HepG2 (cell line): ENCODE data around the gene ROS1.

Experiments
- EP300 ChIP-seq, 3 experiments: sonication (generic) in 1 of 3; formaldehyde crosslinking in 1 of 3; IDR thresholded peaks; 2 replicates each; pipeline versions ENCODE4 v1.5.1 to v1.6.1; 2011 to 2020; ENCODE audit warnings: low read depth in 2 of 3, low read length in 2 of 3, borderline replicate concordance in 1 of 3, improper control_type of control experiment in 1 of 3, mild to moderate bottlenecking in 1 of 3, missing genetic modification reagents in 1 of 3, moderate library complexity in 1 of 3
- ESRRA ChIP-seq: sonication (generic); formaldehyde crosslinking; IDR thresholded peaks from 2 replicates; pipeline ENCODE4 v1.5.1; 2020; ENCODE audit warnings: mild to moderate bottlenecking, low read depth, missing genetic modification reagents
- SIN3B ChIP-seq: fragments of 150-350 bp; IDR thresholded peaks from 2 replicates; pipeline ENCODE4 v1.6.1; 2014; ENCODE audit warnings: low read length
- SMARCE1 ChIP-seq: fragments of 450-650 bp; IDR thresholded peaks from 2 replicates; pipeline ENCODE4 v1.6.1; 2017; ENCODE audit warnings: borderline replicate concordance
- ZNF44 ChIP-seq: sonication (generic); formaldehyde crosslinking; IDR thresholded peaks from 2 replicates; pipeline ENCODE4 v1.5.1; 2020; ENCODE audit warnings: mild to moderate bottlenecking, missing genetic modification reagents
- TF ChIP-seq, protein P1 (sequence below): sonication (generic); formaldehyde crosslinking; IDR thresholded peaks from 2 replicates; pipeline ENCODE4 v1.5.0; 2020; ENCODE audit warnings: missing genetic modification reagents, mild to moderate bottlenecking, borderline replicate concordance
- TF ChIP-seq, protein P2 (sequence below): sonication (generic); formaldehyde crosslinking; IDR thresholded peaks from 2 replicates; pipeline ENCODE4 v1.5.0; 2020; ENCODE audit warnings: mild to moderate bottlenecking, missing genetic modification reagents, moderate library complexity

DNA sequence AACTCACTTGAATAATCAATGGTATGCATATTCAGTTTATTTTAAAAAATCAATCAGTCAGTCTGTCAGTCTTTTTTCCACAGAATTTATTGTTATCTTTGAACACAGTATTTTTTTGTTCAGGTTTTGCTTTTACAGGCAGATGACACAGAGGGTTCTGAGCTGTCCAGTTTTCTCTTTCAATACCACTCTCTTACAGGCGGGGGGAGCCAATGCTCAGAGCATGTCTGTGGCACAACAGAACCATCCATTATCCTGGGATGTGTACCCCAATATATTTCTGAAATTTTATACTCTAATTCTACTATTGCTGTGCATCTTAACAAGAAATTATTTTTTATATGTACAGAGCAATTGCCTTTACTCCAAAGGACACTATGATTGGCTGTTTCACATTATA, 21.2 kb downstream of the ROS1 start:
- TF ChIP-seq SMARCE1, result no peak
- TF ChIP-seq ZNF44, result no peak
- TF ChIP-seq, protein P1, sequence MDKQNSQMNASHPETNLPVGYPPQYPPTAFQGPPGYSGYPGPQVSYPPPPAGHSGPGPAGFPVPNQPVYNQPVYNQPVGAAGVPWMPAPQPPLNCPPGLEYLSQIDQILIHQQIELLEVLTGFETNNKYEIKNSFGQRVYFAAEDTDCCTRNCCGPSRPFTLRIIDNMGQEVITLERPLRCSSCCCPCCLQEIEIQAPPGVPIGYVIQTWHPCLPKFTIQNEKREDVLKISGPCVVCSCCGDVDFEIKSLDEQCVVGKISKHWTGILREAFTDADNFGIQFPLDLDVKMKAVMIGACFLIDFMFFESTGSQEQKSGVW (CRISPR knock-in tag), result no peak
- TF ChIP-seq, protein P2, sequence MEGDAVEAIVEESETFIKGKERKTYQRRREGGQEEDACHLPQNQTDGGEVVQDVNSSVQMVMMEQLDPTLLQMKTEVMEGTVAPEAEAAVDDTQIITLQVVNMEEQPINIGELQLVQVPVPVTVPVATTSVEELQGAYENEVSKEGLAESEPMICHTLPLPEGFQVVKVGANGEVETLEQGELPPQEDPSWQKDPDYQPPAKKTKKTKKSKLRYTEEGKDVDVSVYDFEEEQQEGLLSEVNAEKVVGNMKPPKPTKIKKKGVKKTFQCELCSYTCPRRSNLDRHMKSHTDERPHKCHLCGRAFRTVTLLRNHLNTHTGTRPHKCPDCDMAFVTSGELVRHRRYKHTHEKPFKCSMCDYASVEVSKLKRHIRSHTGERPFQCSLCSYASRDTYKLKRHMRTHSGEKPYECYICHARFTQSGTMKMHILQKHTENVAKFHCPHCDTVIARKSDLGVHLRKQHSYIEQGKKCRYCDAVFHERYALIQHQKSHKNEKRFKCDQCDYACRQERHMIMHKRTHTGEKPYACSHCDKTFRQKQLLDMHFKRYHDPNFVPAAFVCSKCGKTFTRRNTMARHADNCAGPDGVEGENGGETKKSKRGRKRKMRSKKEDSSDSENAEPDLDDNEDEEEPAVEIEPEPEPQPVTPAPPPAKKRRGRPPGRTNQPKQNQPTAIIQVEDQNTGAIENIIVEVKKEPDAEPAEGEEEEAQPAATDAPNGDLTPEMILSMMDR (CRISPR knock-in tag), result 0 out of 2 replicates have a peak, but pooled peaks have one; percentile 11
- TF ChIP-seq ESRRA (CRISPR knock-in tag), result no peak
- TF ChIP-seq EP300 (IDR thresholded peaks at IDR 0.05; ENCODE audit: low read depth in 2 of 2, low read length in 2 of 2), result no peak
- no peak for TF ChIP-seq EP300 (CRISPR knock-in tag; IDR thresholded peaks at IDR 0.05; ENCODE audit: borderline replicate concordance)
- no peak for TF ChIP-seq SIN3B
